Mucosa of rectum (tissue), 2 donors: ENCODE measurements around the gene TJP1.
"Not testable (repeated sequence)": the region's sequence is repeated elsewhere in the genome, so short reads cannot be mapped to it uniquely, and the experiment has no call there.

Experiments
- H3K27ac ChIP-seq, 2 donors: one replicate each; pipeline ENCODE4 v1.7.0; 2013; ENCODE audit warnings: inconsistent platforms in 2 of 2, low read depth in 2 of 2, low read length in 2 of 2
- H3K27me3 ChIP-seq, 2 donors: one replicate each; pipeline ENCODE4 v1.7.0; 2013; ENCODE audit warnings: low read length in 2 of 2; ENCODE audit not compliant: control insufficient read depth in 2 of 2, insufficient read depth in 2 of 2
- H3K36me3 ChIP-seq, 2 donors: one replicate each; pipeline ENCODE4 v1.7.0; 2013; ENCODE audit warnings: low read length in 2 of 2; ENCODE audit not compliant: control insufficient read depth in 2 of 2, insufficient read depth in 2 of 2
- H3K4me1 ChIP-seq, 2 donors: one replicate each; pipeline ENCODE4 v1.7.0; 2013; ENCODE audit warnings: low read length in 2 of 2, mild to moderate bottlenecking in 1 of 2; ENCODE audit not compliant: control insufficient read depth in 2 of 2, insufficient read depth in 2 of 2
- H3K4me3 ChIP-seq, 2 donors: one replicate each; pipeline ENCODE4 v1.7.0; 2013; ENCODE audit warnings: low read length in 2 of 2
- H3K9ac ChIP-seq, 2 donors: one replicate each; pipeline ENCODE4 v1.7.0; 2013; ENCODE audit warnings: low read length in 2 of 2, low read depth in 1 of 2, mild to moderate bottlenecking in 1 of 2
- H3K9me3 ChIP-seq, 2 donors: one replicate each; pipeline ENCODE4 v1.7.0; 2013; ENCODE audit warnings: low read length in 2 of 2; ENCODE audit not compliant: control insufficient read depth in 2 of 2
- donor health status: healthy.
- donor health status: Normal muscosa, but diverticular disease.

TJP1 gene

DNA sequence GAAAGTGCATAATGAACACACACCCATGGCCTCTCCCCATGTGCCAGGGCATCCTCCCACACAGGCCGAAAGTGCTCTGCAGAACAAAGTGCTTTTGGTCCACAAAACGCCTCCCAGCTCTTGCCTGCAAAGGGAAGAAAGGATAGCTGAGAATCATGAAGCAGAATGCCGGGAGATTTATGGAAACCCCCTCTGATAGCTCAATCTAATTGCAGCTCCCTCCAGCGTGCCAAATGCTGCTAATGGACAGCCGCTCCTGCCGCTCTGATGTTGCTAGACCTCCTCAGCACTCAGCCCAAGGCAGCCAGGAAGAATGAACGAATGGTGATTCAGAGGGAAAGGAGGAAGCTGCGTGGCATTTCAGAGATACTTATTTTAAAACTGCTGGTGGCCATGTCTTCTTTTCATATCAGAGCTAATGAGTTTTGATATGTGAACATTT, 145.3 kb downstream of the TJP1 start:
- Histone ChIP-seq H3K4me3 (no peak overlapping the region), H3K27me3 (no peaks in the 10 kb centered on the region), H3K27ac (peak overlapping the region in 1 of 2 donors; percentile 88), H3K9me3 (no peaks in the 10 kb centered on the region), H3K9ac (peak overlapping the region in 1 of 2 donors; percentile 81), H3K36me3 (no peaks in the 10 kb centered on the region), H3K4me1 (peaks cover 13 to 34% of the 10 kb centered on the region in 2 donors)

DNA sequence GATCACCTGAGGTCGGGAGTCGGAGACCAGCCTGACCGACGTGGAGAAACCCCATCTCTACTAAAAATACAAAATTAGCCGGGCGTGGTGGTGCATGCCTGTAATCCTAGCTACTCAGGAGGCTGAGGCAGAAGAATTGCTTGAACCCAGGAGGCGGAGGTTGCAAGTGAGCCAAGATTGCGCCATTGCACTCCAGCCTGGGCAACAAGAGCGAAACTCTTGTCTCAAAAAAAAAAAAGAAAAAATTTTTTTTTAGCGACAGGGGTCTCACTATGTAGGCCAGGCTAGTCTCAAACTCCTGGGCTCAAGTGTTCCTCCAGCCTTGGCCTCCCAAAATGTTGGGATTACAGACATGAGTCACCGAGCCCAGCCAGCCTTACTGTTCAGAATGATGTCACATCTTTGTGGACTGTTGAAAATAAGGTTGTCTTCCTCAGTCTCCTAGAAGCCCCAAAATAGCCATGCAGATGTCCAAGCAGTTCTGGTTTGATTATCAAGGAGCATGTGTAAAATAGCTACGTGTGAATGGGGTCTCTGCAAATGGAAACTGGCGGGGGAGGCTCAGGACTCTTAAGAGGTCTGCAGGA, 145.8 kb downstream of the TJP1 start:
- H3K27me3 ChIP-seq, H3K9ac ChIP-seq, H3K9me3 ChIP-seq, H3K36me3 ChIP-seq, H3K4me3 ChIP-seq: not testable (repeated sequence)
- Histone ChIP-seq H3K4me1 (peaks cover 15 to 38% of the 10 kb centered on the region in 2 donors), H3K27ac (peak overlapping the region in 1 of 2 donors; percentile 88)

DNA sequence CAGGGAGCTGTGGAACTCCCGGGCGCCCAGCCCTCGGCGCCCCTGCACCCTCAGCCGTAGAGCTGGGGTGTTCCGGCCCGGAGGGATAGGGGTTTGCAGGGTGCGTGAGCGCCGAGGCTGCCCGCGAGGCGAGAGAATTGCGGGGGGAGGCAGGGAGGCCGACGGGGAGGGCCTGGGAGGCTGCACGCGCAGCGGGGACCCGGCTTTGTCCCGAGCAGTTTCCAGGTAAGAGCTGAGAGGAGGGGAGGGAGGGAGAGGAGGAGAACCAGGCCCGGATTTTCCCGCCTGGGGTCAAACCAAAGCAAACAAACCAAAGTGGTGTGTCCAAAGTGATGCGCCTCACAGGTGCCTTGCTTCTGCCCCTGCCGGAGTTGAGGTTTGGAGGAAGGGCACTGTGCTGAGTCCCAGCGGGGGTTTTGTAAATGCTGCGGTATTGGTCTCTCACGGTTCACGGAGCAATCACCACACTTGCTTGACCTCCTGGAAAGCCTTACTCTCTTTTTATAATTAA, 146.4 kb downstream of the TJP1 start:
- Histone ChIP-seq H3K9me3 (no peaks in the 10 kb centered on the region), H3K9ac (no peak overlapping the region), H3K36me3 (no peaks in the 10 kb centered on the region), H3K4me1 (peaks cover 15 to 44% of the 10 kb centered on the region in 2 donors), H3K27ac (no peak overlapping the region), H3K27me3 (no peaks in the 10 kb centered on the region), H3K4me3 (no peak overlapping the region)

DNA sequence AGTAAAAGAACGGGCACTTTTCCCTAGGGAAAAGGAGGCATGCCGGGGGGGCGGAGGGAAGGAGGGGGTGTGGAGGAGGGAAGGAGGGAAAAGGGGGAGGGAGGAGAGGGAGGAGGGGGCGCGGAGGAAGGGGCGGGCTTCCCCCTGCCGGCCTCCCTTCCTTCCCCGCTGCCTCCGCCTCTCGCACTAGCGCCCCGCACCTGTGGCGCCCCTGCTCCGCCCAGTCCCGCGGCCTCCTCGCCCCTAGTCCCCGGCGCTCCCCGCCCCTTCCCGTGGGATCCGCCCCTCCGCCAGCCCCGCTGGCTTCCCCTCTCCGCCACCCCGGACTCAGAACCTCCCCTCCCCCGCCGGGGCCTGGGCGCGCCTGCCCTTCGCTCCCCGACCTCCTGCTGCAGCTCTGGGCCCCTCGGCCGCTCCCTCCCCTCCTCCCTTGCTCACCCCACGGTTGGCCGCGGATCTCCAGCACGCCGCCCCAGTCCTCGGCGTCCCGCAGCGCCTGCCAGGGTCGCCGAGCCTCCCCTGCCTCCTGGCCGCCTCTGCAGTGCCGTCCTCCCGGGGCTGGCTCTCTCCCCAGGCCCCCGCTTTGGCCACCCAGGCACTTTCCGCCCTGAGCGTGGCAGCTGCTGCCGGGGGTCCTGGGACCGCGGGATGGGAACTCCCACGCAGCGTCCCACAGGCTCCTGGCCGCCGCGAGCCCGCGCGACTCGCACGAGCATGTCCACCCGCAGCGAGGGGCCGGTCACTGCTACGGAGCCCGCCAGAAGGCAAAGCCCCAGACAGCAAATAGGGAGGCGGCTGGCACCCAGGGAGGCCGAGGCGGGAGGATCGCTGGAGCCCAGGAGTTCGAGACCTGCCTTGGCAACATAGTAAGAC, 147.4 kb downstream of the TJP1 start:
- Histone ChIP-seq H3K9ac (peak overlapping the region in 1 of 2 donors; percentile 81), H3K36me3 (no peaks in the 10 kb centered on the region), H3K9me3 (no peaks in the 10 kb centered on the region), H3K4me3 (peak overlapping the region; percentile 26 to 61), H3K4me1 (peaks cover 21 to 52% of the 10 kb centered on the region in 2 donors), H3K27me3 (no peaks in the 10 kb centered on the region), H3K27ac (peak overlapping the region; percentile 23 to 69)

DNA sequence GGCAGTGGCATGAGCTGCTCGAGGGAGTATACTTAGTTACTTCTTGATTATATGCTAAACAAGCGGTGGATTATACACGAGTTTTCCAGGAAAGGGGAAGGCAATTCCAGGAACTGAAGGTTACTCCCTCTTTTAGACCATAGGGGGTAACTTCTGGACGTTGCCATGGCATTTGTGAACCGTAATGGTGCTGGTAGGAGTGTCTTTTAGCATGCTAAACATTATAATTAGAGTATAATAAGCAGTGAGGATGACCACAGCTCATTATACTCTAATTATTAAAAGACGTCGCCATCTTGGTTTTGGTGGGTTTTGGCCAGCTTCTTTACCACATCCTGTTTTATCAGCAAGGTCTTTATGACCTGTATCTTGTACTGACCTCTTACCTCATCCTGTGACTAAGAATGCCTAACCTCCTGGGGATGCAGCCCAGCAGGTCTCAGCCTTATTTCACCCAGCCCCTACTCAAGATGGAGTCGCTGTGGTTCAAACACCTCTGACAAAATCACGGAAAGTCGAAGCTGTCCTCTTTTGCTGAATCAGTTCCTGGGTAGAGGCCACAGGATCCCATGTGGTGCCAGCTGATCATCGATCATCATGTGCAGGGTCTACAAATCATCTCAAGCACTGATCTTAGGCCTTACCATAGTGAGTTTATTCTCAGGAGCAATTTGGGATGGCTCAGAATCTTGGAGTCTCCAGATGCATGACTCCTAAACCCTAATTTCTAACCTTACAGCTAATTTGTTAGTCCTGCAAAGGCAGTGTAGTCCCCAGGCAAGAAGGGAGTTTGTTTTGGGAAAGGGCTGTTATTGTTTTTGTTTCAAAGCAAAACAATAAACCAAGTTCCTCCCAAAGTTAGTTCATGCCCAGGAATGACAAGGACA, 149.1 kb downstream of the TJP1 start:
- Histone ChIP-seq H3K9me3 (no peaks in the 10 kb centered on the region), H3K27me3 (no peaks in the 10 kb centered on the region), H3K27ac (no peak overlapping the region), H3K9ac (no peak overlapping the region), H3K4me1 (peaks cover 14 to 41% of the 10 kb centered on the region in 2 donors), H3K4me3 (no peak overlapping the region), H3K36me3 (no peaks in the 10 kb centered on the region)

DNA sequence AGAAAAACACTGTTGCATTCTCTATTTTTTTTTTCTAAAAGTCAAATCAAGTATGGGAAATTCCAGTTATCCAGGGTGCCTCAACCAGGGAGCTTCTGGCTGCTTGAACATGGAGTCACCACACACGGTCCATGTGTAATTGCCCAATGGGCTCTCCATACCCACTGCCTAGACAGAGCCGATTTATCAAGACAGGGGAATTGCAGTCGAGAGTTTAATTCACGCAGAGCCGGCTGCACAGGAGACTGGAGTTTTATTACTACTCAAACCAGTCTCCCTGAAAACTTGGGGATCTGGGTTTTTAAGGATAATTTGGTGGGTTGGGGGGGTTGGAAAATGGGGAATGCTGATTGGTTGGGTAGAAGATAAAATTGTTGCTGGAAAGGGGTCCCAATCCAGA, 149.8 kb downstream of the TJP1 start:
- H3K9me3 ChIP-seq = no peaks in the 10 kb centered on the region
- no peak overlapping the region for H3K4me3 ChIP-seq
- no peak overlapping the region for H3K27ac ChIP-seq
- no peaks in the 10 kb centered on the region for H3K36me3 ChIP-seq
- no peaks in the 10 kb centered on the region for H3K27me3 ChIP-seq
- no peak overlapping the region for H3K9ac ChIP-seq
- H3K4me1 ChIP-seq = peaks cover 8 to 34% of the 10 kb centered on the region in 2 donors

DNA sequence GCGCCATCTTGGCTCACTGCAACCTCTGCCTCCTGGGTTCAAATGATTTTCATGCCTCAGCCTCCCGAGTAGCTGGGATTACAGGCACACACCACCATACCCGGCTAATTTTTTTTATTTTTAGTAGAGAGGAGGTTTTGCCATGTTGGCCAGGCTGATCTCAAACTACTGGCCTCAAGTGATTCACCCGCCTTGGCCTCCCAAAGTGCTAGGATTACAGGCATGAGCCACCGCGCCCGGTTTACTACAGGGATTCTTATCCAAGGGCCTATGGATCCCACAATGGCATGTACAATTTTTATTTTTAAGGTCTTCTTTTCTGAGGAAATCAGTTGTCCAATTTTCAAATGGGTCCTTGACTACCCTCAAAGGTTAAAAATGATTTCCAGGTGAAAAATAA, 150.2 kb downstream of the TJP1 start:
- H3K27me3 ChIP-seq, H3K9me3 ChIP-seq, H3K9ac ChIP-seq, H3K4me3 ChIP-seq, H3K36me3 ChIP-seq: not testable (repeated sequence)
- peaks cover 8 to 30% of the 10 kb centered on the region in 2 donors for H3K4me1 ChIP-seq
- H3K27ac ChIP-seq = peak overlapping the region in 1 of 2 donors; percentile 69

DNA sequence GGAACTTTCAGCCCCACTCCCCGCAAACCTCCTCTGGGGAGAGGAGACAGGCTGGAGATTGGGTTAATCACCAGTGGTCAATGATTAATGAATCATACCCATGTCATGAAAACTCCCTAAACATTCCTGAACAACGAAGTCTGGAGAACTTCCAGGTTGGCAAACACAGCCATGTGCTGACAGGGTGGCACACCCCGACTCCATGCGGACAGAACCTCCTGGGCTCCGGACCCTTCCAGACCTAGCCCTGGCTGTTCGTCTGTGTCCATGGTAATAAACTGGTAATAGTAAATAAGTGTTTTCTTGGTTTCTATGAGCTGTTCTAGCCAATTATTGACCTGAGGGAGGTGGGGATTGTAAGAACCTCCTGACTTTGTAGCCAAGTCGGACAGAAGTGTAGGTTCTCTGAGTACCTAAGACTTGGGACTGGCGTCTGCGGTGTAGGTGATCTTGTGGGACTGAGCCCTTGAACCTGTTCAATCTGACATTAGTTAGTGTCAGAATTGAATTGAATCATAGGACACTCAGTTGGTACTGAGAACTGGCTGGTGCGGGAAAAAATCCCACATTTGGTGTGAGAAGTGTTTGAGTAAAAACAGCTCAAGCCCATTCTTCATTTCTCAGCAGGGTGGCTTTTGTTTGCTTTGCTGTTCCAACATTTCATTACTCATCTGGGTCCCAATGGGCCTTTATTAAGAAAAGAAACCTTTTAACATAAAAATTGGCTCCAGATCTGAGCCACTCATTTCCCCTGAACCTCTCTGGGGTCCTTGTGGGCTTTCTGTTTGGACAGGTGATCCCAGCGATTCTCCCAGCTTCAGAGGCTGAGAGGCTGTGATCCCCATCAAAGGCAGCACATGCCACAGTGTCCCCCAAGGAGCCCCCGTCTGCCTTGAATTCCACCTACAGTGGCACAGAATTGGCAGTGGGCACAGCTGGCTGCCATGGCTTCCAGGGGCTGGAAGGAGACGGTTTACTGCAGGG, 151.0 kb downstream of the TJP1 start:
- peak overlapping the region; percentile 50 to 69 for H3K27ac ChIP-seq
- H3K4me1 ChIP-seq = peaks cover 8 to 27% of the 10 kb centered on the region in 2 donors
- no peaks in the 10 kb centered on the region for H3K9me3 ChIP-seq
- H3K4me3 ChIP-seq = peak overlapping the region in 1 of 2 donors; percentile 50
- H3K27me3 ChIP-seq = no peaks in the 10 kb centered on the region
- no peaks in the 10 kb centered on the region for H3K36me3 ChIP-seq
- H3K9ac ChIP-seq = peak overlapping the region in 1 of 2 donors; percentile 59

DNA sequence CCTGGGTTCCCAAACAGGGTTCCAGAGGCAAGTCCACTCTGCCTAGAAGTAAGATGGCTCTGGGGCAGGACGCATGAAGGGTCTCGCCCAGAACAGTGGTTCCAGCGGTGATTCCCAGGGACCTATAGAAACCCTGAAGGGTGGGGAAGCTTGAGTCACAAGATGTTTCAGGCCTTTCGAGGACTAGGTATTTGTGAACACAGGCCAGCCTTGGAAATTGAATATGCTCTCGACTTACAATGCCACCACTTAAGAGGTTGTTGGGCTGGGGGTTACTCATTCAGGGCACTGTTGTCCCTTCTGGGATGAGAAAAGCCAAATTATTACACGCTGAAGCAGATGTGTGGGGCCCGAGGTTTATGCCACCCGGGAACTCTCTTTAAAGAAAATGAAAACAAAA, 152.0 kb downstream of the TJP1 start:
- no peaks in the 10 kb centered on the region for H3K36me3 ChIP-seq
- no peaks in the 10 kb centered on the region for H3K27me3 ChIP-seq
- H3K4me3 ChIP-seq = no peak overlapping the region
- H3K4me1 ChIP-seq = peaks cover 8 to 22% of the 10 kb centered on the region in 2 donors
- peak overlapping the region; percentile 50 to 69 for H3K27ac ChIP-seq
- H3K9me3 ChIP-seq = no peaks in the 10 kb centered on the region
- peak overlapping the region in 1 of 2 donors; percentile 33 for H3K9ac ChIP-seq
